Islet of Langerhans (tissue), 1 donor: Measurements from ENCODE around the gene SLC25A10.

Experiments
- FAIRE-seq: peaks from one replicate; lab custom pipeline; 2011; peaks lifted over from hg19 to GRCh38; lab: Jason Lieb, UNC

SLC25A10 gene

DNA sequence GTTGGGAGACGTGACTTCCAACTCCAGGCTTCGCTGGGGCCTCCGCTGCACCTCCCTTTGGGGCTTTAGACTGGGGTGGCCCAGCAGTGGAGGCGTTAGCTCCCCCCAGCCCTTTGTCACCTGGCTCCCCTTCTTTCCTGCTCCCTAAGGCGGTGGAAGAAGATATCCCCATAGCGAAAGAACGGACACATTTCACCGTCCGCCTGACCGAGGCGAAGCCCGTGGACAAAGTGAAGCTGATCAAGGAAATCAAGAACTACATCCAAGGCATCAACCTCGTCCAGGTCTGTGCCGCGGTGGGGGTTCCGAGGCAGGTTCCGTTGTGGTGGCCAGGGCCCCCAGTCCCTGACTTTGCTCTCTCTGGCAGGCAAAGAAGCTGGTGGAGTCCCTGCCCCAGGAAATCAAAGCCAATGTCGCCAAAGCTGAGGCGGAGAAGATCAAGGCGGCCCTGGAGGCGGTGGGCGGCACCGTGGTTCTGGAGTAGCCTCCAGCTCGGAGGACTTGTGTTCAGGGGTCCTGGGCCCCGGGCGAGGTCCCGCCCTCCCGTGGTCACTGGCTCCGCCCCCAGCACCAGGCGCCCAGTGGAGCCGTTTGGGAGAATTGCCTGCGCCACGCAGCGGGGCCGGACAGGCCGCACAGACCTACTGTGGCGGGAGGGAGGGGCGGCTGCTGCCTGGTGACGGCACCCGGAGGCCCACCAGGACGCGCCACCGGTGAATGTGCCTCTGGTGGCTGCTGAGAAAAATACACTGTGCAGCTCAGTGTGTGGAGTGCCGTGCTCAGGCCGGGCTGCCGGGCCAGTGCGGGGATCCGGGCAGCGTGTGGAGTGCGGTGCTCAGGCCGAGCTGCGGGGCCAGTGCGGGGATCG is 5.1 kb upstream of the SLC25A10 start:
- FAIRE-seq = no peak

DNA sequence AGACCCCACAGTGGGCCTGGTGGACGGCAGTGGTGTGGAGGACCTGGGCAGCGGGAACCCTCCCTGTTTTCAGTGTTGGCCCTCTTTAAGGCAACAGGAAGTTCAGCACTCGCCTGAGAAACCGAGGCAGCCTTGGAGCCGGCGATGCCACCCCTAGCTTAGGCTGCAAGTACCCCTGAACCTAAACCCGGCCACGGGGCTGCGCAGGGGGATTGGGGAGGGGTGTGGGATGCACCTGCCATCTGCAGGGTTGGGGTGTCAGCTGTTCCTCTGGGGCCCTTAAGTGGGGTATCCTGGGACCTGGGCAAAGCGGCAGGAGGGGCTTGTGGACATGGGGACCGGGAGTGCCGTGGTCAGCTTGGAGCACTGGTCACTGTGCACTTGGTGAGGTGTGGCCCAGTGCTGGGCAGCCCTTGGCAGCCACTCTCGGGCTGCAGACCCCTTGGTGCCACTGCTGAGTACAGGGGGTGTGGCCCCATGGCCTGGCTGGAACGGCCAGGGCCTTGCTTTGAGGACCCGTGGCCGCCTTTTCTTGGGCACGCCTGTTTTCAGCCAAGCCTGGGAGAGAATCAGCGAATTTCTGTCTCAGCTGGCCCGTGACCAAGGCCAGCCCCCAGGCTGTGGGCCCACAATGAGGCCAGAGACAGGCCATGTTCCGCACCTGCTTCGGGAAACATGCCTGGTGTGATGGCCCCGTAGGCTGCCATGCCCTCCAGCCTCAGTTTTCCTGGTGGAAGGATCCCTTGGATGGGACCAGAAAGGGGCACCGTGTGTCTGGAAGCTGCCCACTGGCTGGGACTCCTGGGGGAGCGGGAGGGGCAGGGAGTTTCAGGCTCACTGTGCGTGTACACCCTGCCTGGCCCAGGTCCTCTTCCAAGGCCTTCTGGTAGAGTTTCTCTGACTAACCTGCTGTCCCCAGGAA is 4.1 kb upstream of the SLC25A10 start:
- no peak for FAIRE-seq

DNA sequence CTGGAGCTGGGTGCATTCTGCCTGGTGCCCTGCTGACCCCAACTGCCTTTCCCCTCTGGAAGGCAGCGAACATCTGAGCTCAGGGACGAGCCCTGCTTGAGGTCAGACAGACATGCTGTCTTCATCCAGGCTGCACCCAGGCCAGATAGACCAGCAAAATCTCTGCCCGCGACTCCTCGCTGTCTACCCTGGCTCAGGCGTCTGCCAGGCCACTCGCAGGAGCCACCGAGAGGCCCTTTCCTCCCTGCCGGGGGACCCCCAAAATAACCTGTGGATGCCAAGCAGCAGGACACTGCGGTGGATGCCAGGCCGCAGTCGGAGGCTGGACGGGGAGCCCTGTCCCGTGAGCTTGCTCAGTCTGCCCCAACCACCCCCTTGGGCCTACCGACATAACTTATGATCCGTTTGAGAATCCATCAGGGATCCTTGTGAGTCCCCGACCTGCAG is 3.3 kb upstream of the SLC25A10 start:
- FAIRE-seq = no peak

DNA sequence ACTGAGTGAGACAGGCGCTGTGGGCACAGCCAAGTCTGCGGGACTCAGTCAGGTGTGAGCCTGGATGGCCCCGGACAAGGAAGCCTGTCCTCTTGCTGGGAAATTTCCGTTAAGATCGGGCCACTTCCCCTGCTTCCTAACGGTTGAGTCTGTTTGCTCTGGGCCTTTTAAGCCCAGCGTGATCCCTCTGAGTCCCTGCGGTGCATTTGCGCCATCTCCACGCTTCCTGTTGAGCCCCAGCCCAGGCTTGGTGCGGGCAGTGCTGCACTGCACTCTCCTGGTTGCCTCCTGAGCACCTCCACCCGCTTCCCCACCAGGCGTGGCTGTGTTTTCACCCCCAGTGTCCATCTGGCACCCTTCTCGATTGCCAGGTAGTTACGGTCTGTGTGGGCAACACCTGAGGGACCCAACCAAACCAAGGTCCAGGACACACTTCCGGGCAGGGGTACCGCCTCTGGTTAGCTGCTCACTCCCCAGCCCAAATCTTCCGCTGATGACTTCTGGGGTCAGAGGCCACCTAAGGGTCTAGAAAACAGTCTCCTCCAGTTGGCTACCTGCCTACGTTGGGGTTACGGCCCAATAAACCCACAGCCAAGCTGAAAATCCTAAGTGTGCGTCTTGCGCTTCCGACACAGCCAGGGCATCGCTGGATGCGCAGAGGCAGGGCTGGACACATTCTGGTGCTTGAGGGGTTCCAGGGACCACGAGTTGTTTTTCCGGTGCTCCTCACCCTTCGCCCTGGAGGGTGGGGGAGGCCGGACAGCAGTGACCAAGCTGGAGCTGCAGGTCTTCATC is 1.4 kb upstream of the SLC25A10 start:
- no peak for FAIRE-seq

DNA sequence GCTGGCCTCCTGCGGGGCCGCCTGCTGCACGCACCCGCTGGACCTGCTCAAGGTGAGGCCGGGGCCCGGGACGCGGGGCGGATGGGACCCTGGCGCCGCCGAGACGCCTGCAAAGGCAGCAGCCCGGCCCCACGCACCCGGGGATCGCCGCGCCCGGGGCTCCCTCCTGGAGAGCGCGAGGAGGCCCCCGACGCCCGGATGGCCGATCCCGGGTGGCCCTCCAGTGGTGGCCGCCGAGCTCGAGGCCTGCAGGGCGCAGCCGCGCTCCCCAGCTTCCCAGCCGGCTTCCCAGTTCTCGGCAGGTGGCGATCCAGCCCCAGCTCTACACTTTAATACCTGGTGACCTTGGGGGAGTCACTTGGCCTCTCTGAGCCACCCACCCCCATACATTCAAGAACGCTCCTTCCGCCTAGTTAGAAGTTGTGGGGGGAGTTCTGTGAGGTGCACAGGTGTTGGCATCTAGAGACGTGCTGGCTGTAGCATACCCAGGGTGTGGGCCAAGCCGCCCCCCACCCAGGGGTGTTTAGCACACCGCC is 452 bp downstream of the SLC25A10 start:
- no peak for FAIRE-seq

DNA sequence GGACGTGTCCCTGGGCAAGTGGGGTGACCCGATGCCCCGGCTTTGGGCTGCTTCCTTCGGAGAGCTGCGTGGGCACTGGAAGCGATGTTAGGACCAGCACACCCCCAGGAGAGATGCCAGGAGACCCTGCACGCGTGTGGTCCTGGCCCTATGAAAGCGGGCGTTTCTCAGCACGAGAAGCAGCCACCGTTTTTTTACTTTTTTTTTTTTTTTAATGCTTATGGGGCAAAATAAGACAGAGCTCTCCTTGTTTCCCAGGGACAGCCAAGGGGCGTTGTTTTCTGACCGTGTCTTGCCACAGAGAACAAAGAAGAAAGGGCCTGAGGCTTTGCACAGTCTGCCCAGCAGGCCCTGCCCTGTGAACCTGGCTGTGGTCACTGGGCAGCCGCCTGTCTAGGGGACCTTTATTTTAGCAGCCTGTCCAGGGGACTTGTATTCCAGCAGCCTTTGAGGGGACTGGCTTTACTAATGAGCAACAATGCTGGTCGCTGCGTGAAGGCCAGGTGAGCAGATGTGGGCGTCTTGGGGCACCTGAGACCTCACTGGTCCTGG is 996 bp downstream of the SLC25A10 start:
- FAIRE-seq = no peak

DNA sequence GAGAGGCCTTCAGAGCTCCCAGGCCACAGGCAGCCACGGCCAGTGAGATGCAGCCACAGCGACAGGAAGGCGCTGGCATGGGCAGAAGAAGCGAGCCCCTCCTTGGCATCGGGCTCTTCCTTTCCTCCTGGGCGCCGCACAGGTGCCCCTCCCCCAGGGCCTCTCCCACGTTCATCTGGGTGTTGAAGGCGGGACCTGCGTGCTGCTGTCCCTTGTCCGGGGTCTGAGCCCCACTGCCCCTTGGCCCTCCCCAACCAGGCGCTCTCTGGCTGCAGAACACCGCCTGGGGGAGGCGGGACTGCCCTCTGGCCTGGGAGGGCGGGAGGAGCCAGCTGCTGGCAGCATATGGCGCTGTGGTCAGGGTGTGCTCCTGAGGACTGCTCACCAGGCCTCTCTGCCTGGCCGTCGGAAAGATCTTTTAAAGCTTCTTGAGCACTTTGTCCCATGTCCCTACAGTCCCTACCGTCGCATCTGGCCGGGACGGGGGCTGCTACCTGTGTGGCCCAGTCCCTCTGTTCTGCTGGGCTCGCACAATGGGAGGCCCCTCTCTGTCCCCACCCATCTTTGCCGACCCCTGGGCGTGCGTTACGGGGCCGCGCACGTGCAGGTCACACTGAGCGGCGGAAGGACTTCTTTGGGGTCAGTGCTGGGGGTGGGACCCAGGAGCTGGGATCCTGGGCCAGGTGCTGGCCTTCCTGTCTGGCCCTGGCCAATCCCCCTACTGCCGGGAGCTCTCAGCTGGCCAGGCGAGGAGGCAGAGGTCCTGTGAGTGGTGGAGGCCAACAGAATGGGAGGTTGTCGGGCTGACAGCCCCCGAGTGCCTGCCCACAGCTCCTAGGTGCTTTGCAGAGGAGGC is 1.7 kb downstream of the SLC25A10 start:
- FAIRE-seq = no peak

DNA sequence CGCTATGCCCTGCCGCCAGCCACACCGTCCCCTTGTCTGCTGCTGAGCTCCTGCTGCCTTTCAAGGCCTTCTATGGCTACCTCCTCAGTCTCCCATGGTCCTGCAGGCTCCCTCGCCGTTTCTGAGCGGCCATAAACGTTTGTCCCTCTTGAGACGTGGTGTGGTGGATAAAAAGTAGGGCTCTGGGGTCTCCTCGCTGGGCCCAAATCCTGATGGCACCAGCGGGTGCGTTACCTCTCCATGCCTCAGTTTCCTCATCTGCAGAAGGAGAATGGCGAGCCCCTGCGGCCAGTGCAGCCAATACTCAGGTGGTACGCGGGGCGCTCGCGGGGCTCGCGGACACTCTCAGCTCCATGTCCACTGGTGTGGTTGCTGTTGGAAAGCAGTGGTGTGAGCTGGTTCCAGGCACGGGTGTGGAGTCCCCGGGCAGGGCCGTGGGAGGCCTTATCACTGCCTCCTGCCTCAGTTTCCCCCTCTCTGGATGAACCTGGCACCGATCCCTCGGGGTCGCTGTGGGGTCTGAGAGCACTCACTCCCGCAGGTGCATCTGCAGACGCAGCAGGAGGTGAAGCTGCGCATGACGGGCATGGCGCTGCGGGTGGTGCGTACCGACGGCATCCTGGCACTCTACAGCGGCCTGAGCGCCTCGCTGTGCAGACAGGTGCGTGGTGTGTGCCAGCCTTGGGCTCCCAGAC is 2.5 kb downstream of the SLC25A10 start:
- no peak for FAIRE-seq

DNA sequence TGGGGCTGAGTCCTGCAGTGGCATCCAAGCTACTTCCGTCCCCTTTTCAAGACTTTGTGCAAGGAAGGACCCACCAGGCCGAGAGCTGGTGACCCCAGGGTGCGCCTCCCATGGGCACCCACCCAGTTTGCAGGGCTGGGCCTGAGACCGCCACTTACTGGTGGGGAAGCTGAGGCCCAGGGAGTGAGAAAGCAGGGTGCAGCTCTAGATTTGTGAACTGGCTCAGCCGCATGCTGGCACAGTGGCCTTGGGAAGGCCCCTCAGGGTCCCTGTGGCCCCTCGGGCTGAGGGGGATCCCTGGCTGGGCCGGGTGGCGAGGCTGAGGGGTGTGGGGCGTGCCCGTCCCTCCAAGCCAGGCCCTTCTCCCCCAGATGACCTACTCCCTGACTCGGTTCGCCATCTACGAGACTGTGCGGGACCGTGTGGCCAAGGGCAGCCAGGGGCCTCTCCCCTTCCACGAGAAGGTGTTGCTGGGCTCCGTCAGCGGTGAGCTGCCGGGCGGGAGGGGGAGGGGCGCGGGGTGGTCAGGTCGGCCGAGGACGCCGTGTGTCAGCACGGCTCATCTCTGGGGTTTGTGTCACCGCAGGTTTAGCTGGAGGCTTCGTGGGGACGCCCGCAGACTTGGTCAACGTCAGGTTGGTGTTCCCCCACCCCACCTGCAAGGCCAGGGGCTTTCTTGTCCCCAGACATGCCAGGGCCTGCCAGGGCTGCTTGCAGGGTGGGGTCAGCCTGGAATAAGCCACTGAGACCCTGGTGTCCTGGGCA is 3.2 kb downstream of the SLC25A10 start:
- FAIRE-seq = no peak

DNA sequence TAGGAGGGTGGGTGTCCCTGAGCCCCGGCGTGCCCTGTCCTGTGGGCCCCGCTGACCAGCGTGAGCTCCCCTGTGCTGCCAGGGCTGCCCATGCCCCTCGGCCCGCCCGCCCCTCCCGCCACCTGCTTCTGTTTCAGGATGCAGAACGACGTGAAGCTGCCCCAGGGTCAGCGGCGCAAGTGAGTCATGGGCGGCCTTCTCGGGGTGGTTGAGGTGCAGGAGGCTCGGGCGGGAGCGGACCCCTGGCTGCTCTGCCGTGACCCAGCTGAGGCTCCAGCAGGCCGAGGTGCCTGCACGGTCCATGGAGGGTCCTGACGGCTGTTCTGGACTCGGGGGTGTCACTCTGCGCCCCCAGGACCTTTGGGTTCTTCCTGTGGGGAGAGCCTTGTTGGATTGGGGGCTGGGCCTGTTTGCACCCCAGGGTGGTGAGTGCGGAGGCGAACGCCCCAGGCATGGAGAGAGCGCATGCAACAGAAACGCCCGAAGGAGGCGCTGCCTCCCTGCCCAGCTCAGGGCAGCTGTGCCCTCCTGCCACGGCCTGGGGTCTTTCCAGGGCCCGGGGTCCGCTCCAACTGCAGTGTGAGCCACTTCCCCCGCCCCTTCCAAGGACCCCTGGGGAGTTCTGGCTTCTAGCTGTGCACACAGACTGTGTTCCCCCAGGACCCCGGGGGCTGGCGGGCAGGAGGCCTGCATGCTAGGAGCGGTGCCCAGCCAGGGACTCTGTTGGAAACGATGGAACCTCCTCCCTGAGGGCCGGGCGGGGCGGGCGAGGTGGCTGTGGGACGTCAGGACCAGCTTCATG is 4.0 kb downstream of the SLC25A10 start:
- no peak for FAIRE-seq

DNA sequence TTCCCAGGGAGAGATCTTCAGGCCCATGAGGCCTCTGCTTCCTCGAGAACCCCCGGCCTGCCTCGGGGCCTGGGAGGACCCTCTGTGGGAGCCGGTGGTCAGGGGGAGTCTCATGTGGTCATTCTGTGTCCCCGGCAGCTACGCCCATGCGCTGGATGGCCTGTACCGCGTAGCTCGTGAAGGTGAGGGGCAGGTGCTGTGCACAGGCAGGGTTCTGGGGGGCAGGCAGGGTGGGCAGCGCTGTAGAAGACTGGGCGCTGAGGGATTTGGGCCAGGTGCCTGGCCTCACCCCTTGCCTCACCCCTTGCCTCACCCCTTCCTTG is 4.6 kb downstream of the SLC25A10 start:
- FAIRE-seq = no peak

DNA sequence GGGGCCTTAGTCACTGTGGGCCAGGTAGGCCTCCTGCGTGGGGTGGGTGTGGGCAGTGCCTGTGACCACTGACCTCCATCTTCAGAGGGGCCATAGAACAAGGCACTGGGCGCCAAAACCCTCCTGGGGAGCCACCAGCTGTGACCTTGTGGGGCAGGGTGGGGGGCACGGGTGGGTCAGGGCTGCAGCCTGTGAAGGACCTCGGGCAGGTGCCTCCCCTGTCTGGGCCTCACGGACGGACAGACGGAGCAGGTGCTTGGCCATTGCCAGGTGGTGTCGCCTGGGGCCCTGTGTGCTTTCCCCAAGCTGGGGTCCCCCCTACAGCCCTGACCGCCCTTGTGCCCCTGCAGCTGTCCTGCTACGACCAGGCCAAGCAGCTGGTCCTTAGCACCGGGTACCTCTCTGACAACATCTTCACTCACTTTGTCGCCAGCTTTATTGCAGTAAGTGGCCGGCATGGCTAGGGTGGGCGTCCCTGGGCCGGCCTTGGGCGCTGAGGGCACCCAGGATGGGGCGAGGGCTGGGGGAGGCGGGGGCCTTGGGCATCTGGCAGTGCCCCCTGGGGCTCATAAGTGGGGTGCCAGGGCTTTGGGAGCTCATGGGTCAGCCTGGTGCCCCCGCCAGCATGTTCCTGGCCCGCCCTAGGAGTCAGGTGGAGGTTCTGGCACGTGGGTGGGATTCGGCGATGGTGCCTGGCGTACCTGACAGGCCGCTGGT is 5.1 kb downstream of the SLC25A10 start:
- no peak for FAIRE-seq

DNA sequence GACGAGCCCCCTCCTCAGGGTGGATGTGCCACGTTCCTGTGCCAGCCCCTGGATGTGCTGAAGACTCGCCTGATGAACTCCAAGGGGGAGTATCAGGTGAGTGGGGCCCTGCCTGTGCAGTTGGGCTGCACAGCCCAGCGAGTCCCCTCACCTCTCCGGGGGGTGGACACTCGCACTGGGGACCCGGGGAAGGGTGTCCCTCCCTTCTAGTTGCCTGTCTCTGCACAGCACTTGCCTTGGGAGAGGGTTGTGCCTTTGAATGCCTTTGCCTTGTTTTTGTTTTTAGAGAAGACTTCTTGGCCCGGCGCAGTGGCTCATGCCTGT is 5.6 kb downstream of the SLC25A10 start:
- no peak for FAIRE-seq

DNA sequence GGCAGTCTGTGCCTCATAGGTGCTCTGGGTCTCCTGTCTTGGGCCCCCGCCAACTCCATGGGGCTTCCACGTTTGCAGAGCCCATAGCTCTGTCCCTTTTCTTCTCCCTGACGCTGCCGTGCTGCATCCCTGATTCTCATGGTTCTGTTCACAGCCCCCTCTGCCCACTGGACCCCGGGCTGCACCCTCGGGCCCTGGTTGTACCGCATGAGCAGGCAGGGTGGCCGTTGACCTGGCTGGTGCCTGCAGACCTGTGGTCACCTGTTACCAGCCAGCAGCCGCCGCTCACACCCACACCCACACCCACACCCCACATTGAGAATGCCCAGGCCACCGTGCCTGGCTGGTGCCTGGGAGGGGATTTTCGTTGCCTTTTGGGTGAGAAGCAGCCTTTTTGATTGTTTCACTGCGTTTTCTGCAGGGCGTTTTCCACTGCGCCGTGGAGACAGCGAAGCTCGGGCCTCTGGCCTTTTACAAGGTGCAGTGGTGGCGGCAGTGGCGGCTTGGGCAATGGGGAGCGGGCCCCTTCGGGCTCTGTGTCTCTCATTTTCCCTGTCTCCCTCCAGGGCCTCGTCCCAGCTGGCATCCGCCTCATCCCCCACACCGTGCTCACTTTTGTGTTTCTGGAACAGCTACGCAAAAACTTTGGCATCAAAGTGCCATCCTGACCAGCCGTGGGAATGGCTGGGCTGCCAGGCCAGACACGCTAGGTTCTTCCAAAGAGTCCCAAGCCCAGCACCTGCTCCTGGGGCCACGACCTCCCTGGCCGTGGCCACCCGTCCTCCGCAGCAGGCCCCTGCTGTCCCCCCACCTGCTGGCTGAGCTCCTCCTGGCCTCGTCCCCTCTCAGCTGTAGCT is 7.6 kb downstream of the SLC25A10 start:
- FAIRE-seq = no peak

DNA sequence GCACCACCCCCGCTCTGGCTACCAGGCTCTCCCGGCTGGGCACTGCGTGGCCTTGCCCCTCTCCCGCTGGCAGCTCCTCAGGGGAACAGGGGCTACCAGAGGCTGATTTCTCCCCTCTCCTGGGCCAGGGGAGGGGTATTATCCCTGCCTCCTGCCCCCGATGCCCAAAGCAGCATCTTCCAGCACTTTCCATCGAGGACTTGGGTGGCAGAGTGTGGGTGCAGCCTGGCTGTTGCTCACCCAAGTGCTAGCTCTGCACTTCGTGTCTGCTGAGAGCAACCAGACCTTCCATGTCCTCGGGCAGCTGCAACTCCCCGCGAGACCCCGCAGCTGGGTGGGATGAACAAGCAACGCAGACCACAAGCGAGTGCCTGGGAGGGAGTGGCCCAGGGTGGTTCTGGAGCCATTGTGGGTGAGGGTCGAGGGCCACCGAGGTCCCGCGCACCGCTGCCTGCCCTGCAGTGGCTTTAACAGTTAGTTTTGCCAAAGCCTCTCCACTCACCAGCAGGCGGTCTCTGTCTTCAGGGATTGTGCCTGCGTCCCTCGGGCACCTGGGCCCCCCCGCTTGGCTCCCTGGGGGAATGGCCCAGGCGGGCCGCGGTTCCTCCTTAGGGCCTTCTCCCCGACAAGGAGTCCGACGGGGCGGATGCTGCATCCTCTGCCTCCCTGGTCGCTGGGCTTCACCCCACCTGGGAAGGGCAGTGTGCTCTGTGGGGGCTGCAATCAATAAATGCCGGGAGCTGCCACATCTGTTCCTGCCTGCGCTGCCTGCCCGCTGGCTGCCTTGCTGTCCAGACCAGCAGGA is 8.4 kb downstream of the SLC25A10 start:
- FAIRE-seq = no peak
